Keratinocyte (primary cell): ENCODE data around the gene PLAAT4.
"Not testable (repeated sequence)": the region's sequence is repeated elsewhere in the genome, so short reads cannot be mapped to it uniquely, and the experiment has no call there.

Experiments
- CTCF ChIP-seq, 3 experiments: IDR thresholded peaks in 1 of 3; conservative IDR thresholded peaks in 1 of 3; optimal IDR thresholded peaks in 1 of 3; 2 replicates in 2 of 3; 3 replicates in 1 of 3; pipeline versions ENCODE3 to v1.5.1; 2011; ENCODE audit warnings: low read length in 3 of 3, mild to moderate bottlenecking in 3 of 3, moderate library complexity in 2 of 3, control low read depth in 1 of 3, inconsistent platforms in 1 of 3; ENCODE audit not compliant: insufficient read depth in 2 of 3; ENCODE audit errors: extremely low read depth in 1 of 3
- EZH2 ChIP-seq: IDR thresholded peaks from one replicate; pipeline ENCODE4 v1.6.1; 2012; ENCODE audit warnings: inconsistent platforms, mild to moderate bottlenecking, low read length, moderate library complexity

- TF ChIP-seq CTCF (optimal IDR thresholded peaks at IDR 0.05 in 1 of 3, IDR thresholded peaks at IDR 0.05 in 1 of 3, conservative IDR thresholded peaks at IDR 0.05 in 1 of 3; ENCODE audit: extremely low read depth in 1 of 3, insufficient read depth in 2 of 3, low read length in 3 of 3); EZH2: not testable (repeated sequence)
Observed at GRCh38 chr11:63542506-63542905, 5.9 kb downstream of the PLAAT4 start.
